Left colon (tissue), 2 donors: ENCODE results near the gene LCMT2. TPM values are rescaled to one million over a fixed set of nuclear protein-coding genes. Genes with fewer than 3 reads are reported as not detected.
"Not testable (repeated sequence)": the region's sequence is repeated elsewhere in the genome, so short reads cannot be mapped to it uniquely, and the experiment has no call there.

Experiments
- ATAC-seq: fragments of 200-7000 bp; cut with Tn5 transposase; one replicate; pipeline ENCODE4 v1.9.1; 2020; ENCODE audit warnings: mild to moderate bottlenecking, moderate library complexity
- DNase-seq, 2 donors: peaks; one replicate each; pipeline ENCODE4 v3.0.0-alpha.2; 2020
- intact Hi-C, 2 donors: fragments of 100-400 bp; cut with DNase I in 1 of 2; cut with micrococcal nuclease in 1 of 2; formaldehyde crosslinking; loops; one replicate each; pipeline versions ENCODE4 v1.11.2 to v1.14.0; 2022; cut with DNase I, micrococcal nuclease
- total RNA-seq, 2 donors: library from RNA; stranded (reverse); fragmentation: NEBNext Ultra II Directional; extraction: Animal tissue kit (Norgen Biotek cat#: 25700); gene quantifications; one replicate each; pipeline ENCODE4 v1.2.1, GENCODE V29; 2021
- donor health status: DM: no; HTN: no; CAD: no.
- donor health status: DM: yes; HTN: yes; CAD: no.

Gene LCMT2
- total RNA-seq, 2 donors from 2014 or later: 5.3 to 6.3 TPM

- ATAC-seq: no peak
- intact Hi-C loops: no loop called here
- no peak for DNase-seq
Measured at GRCh38 chr15:43317566-43318184, 12.7 kb downstream of the LCMT2 start.

- DNase-seq (no peak), ATAC-seq (no peak)
- intact Hi-C loops: no loop called here
Measured at GRCh38 chr15:43316971-43317346, 13.4 kb downstream of the LCMT2 start.

- intact Hi-C loops: no loop called here
- DNase-seq: no peak
- ATAC-seq: no peak
Measured at GRCh38 chr15:43316016-43316970, 14.1 kb downstream of the LCMT2 start.

GRCh38 chr15:43314171-43314570 is 16.2 kb downstream of the LCMT2 start:
- ATAC-seq (peak; percentile 25), DNase-seq (no peak)
- intact Hi-C loops: no loop called here

- intact Hi-C loops: no loop called here
- no peak for ATAC-seq
- no peak for DNase-seq
Measured at GRCh38 chr15:43312378-43312777, 18.0 kb downstream of the LCMT2 start.

- ATAC-seq (no peak), DNase-seq (no peak)
- intact Hi-C loops: no loop called here
Measured at GRCh38 chr15:43302205-43302817, 28.1 kb downstream of the LCMT2 start, which contains the start of gene TGM7. TSS of gene TGM7 (minus strand) at chr15:43302255.

- DNase-seq (no peak), ATAC-seq (no peak)
- intact Hi-C loops: no loop called here
Measured at GRCh38 chr15:43299884-43300283, 30.5 kb downstream of the LCMT2 start.

- intact Hi-C loops: no loop called here
- DNase-seq: no peak
- ATAC-seq: no peak
Measured at GRCh38 chr15:43299411-43299810, 31.0 kb downstream of the LCMT2 start.

- ATAC-seq (peak; percentile 80), DNase-seq (no peak)
- intact Hi-C loops: no loop called here
Measured at GRCh38 chr15:43294091-43294706, 36.2 kb downstream of the LCMT2 start.

- DNase-seq: no peak
- intact Hi-C loops: no loop called here
- no peak for ATAC-seq
Measured at GRCh38 chr15:43293432-43293831, 36.9 kb downstream of the LCMT2 start.

- DNase-seq (no peak), ATAC-seq (no peak)
- intact Hi-C loops: no loop called here
Measured at GRCh38 chr15:43292375-43293078, 37.8 kb downstream of the LCMT2 start.

- DNase-seq, intact Hi-C loops, ATAC-seq: not testable (repeated sequence)
Measured at GRCh38 chr15:43289656-43290055, 40.7 kb downstream of the LCMT2 start.

GRCh38 chr15:43287254-43287653 is 43.1 kb downstream of the LCMT2 start:
- intact Hi-C loops: no loop called here
- ATAC-seq (no peak), DNase-seq (no peak)

GRCh38 chr15:43286074-43286473 is 44.3 kb downstream of the LCMT2 start:
- no peak for DNase-seq
- intact Hi-C loops: no loop called here
- no peak for ATAC-seq

- DNase-seq (peak in 1 of 2 donors; percentile 48), ATAC-seq (peak; percentile 70)
- intact Hi-C loops: no loop called here
Measured at GRCh38 chr15:43285609-43286037, 44.8 kb downstream of the LCMT2 start.

GRCh38 chr15:43283526-43283925 is 46.8 kb downstream of the LCMT2 start:
- intact Hi-C loops: loop anchor here in 1 of 2 donors (5.0 kb wide), 1 partner anchor 56 kb away; no protein-coding TSS in a partner anchor

GRCh38 chr15:43281926-43282602 is 48.3 kb downstream of the LCMT2 start:
- intact Hi-C loops: loop anchor here in 1 of 2 donors (5.0 kb wide), 1 partner anchor 55 kb away; no protein-coding TSS in a partner anchor
- DNase-seq (no peak), ATAC-seq (no peak)

More at GRCh38 chr15:43283526-43283925, 46.8 kb downstream of the LCMT2 start:
- ATAC-seq (no peak), DNase-seq (no peak)

- intact Hi-C loops: loop anchor here in 1 of 2 donors (5.0 kb wide), 1 partner anchor 54 kb away; no protein-coding TSS in a partner anchor
- no peak for DNase-seq
- ATAC-seq: no peak
Measured at GRCh38 chr15:43280996-43281395, 49.4 kb downstream of the LCMT2 start.
